ENCODE measurements around the gene PGAP2.
"Not testable (repeated sequence)": the region's sequence is repeated elsewhere in the genome, so short reads cannot be mapped to it uniquely, and the experiment has no call there.

PGAP2 gene

DNA sequence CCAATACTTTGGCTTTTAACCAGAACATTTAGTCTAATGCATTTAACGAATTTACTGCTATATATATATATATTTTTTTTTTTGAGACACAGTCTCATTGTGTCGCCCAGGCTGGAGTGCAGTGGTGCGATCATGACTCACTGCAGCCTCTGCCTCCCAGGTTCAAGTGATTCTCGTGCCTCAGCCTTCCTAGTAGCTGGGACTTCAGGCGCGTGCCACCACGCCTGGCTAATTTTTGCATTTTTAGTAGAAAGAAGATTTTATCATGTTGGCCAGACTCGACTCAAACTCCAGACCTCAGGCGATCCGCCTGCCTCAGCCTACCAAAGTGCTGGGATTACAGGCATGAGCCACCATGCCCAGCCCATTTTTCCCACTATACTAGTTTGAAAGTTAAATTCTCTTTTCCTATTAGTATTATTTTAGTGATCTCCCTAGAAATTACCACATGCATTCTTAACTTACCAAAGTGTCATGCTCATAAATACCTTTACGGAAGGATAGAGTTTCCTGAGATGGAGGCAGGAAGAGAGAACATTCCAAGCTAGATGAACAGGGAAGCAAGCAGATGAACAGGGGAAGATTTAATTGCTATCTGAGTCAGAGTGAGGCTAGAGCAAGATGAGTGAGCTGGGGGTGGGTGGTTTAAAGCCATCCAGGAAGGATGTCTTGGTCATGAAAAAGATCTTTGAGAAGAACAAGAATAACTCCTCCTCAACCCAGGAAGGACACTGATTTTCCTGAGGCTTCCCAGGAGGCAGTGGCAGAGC lies 4.4 kb upstream of the PGAP2 start:
- DNase-seq (ENCODE audit: low read depth), result no peak

DNA sequence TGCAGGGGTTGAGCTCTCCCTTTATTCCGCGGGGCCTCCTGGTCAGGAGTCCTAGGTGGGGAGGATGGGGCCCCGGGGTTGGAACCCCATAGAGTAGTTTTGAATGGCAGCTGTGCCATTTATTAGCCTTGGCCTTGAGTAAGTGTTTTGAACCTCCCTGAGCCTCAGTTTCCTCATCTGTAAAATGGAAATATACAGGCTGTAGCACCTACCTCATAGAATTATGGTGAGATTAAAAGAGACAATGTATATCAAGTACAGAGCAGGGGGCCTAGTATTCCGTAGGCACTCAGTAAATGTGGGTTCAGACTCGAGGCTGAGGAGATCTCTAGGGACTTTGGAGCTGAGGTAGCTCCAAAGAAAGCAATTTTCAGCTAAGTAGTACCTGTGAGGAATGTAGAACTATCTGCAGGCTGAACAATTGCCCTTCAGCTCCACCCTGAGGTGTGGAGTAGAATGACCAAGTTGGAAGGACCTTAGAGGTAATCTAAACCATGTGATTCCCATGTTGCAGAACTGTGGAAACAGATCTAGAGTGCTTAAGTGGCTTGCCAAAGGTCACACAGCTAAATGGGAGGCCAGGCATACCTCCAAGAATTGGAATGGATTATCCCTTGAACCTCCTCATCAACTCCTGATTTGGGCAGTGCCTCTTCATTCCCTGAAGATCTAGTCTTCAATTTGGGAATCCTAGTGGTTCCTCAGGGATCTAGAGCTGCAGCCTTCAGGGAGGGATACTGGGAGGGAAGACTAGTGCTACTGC lies 682 bp downstream of the PGAP2 start:
- no peak for DNase-seq (ENCODE audit: low read depth)

DNA sequence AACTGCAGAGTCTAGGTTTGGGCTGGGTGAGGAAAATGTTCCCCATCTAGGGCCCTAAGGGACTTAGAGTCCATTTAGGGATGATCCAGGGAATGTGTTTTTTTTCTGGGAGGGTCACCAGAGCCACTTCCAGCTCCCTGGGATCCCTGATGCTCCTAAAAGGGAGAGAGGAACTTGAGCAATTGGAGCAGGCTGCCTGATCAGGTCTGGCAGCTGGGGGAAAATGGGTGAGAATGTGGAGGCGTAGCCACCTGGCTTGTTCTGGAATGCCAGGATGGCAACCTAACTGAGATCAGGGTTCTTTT lies 1.2 kb downstream of the PGAP2 start:
- DNase-seq (ENCODE audit: low read depth), result no peak

DNA sequence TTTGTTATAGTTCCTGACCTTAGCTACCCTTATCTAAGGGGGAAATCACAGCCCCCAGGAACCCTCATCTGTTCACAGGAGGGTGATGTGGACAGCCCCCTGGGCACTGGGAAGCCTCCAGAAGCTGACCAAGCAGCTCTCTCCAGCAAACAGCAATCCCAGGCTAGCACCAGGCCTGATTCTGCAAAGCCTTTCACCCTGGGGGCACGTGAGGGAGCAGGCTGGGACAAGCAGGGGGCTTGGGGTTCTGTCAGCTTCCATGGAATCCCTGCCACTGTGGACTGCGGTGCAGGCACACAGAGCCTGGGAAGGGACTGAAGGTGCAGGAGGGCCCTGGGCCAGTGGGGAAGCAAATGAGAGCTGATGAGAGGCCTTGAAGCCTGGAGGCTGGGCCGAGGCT lies 2.1 kb downstream of the PGAP2 start:
- no peak for DNase-seq (ENCODE audit: low read depth)

DNA sequence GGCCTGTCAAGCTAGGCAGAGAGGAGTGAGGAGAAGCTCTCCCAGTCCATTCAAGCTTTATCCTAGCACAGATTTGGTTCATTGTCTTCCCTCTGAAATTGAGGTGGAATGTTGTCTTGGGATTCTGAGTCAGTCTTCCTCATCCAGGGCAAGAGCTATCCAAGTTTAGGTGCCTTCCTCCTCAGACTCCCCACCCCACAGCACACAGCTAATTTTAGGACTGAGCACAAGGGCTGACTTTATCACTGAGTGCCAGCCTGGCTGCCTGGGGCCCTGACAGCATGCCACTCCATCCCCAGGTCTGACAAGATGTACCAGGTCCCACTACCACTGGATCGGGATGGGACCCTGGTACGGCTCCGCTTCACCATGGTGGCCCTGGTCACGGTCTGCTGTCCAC lies 2.6 kb downstream of the PGAP2 start:
- no peak for DNase-seq (ENCODE audit: low read depth)

DNA sequence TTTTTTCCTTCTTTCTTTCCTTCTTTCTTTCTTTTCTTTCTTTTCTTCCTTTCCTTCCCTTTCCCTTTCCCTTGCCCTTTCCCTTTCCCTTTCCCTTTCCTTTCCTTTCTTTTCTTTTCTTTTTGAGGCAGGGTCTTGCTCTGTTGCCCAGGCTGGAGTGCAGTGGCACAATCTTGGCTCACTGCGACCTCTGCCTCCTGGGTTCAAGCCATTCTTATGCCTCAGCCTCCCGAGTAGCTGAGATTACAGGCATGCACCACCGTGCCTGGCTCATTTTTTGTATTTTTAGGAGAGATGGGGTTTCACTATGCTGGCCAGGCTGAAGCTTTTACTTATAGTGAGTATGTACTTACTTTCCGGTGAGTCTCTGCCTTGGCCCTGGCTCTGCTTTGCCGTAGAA lies 6.5 kb downstream of the PGAP2 start:
- not testable (repeated sequence) for DNase-seq (ENCODE audit: low read depth)

DNA sequence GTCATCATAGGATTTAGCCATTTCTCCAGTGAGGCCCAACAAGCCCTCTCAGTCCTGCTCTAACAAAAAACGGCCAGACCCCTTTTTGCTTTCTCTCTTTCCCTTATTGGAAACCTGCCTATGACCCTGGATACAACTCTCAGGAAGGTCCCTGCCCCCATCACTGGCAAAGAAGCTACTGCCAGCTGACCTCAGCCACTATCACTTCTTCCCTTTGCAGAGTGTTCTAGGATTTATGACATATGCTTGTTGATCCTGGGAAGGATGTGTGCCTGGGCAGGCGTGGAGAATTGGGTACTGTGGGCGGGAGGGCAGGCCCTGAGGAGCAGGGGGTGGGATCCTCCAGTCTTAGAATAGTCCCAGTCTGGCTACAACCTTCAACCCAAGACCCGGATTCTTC lies 7.5 kb downstream of the PGAP2 start:
- DNase-seq (ENCODE audit: low read depth), result no peak

DNA sequence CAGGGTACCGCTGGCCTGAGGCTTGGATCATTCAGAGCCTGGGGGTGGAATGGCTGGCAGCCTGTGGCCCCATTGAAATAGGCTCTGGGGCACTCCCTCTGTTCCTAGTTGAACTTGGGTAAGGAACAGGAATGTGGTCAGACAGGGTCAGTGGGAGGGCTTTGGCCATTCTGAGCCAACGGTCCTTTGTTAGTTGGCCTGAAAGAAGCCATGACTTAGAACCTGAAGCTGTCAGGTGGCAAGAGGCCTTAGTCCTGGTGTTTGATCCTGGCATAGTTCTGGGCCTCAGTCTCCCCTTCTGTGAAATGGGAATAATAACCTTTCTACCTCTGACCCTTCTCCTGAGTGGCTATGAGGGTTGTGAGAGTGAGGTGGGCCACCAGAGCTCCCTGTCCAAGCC lies 8.3 kb downstream of the PGAP2 start:
- DNase-seq (ENCODE audit: low read depth), result no peak

DNA sequence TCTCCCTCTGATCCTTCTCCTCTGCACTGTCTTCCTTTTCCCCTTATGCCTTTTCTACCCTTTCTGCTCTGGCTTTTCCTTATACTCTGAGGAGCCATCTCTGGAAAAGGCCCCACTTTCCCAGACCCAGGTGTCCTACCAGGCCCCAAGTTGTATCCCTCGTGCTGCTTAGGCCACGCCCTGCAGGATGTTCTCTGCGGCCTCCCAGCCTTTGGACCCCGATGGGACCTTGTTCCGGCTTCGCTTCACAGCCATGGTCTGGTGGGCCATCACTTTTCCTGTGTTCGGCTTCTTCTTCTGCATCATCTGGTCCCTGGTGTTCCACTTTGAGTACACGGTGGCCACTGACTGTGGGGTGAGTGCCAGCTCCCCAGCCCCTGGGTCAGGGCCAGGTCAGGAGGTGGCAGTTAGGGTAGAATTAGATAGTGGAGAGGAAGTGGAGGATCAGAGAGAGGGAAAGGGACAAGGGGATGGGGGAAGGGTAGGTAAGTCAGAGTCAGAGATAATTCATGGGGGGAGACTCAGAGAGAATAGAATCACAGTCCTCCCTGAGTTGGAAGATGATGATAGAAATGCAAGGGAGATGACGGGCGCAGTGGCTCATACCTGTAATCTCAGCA lies 8.9 kb downstream of the PGAP2 start:
- no peak for DNase-seq (ENCODE audit: low read depth)

DNA sequence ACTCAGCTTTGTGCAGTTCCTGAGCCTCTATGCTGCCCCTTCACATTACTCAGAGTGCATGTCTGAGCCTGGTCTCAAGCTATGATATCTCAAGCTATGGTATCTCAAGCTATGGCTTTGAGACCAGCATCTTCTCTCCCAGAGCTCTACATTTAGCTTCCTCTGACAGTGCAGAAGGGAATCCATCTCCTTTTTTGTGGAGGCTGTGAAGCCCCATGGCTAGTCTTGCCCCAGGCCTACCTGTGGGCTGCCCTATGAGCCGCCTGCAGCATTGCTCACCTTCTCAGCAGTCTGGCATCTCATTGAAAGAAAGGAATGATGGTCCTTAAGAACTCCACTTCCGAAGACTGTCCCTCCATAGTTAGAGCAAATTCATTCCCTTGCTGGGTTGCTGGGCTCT lies 12.6 kb downstream of the PGAP2 start:
- no peak for DNase-seq (ENCODE audit: low read depth)

DNA sequence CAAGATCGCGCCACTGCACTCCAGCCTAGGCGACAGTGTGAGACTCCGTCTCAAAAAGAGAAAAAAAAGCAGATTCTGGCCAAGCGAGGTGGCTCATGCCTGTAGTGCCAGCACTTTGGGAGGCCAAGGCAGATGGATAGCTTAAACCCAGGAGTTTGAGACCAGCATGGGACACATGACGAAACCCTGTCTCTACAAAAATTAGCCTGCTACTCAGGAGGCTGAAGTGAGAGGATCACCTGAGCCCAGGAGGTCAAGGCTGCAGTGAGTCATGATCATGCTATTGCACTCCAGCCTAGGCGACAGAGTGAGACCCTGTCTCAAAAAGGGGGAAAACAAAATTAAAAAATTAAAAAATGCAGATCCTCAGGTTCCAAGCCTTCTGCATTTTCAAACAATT lies 14.0 kb downstream of the PGAP2 start:
- DNase-seq (ENCODE audit: low read depth), result no peak

DNA sequence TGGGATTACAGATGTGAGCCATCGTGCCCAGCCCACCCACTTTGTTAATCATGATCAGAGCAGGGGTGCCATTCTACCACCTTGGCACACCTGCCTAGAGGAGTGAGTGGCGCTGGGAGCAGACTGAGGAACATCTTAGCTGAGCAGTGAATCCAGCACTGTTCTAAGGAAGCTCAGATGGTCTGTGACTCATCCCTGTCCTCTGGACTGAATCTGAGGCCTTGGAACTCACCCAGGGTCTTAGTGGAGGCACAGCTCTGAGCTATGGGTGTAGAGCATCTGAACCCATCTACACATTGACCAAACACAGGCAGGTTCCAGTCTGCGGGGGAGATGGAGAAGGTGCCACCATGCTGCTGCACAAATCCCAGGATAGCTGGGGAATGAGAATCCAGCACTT lies 14.9 kb downstream of the PGAP2 start:
- DNase-seq (ENCODE audit: low read depth), result no peak

DNA sequence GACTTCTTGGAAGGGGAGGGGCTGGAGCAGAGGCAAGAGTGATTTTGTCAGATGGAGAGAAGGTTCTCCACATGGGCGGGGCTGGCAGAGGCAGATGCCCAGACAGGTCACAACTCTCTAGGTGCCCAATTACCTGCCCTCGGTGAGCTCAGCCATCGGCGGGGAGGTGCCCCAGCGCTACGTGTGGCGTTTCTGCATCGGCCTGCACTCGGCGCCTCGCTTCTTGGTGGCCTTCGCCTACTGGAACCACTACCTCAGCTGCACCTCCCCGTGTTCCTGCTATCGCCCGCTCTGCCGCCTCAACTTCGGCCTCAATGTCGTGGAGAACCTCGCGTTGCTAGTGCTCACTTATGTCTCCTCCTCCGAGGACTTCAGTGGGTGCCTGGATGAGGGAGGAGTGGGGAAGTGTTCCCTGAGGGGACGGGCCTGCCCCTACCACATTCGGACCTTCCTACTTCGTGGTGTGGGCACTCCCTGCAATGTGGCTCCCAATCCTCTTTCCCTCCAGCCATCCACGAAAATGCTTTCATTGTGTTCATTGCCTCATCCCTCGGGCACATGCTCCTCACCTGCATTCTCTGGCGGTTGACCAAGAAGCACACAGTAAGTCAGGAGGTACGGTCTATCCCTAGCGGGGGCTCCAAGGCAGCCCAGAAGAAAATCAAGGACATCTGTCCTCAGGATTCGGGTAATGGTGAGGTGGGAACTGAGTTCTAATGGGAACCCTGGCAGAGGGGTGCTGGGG lies 15.6 kb downstream of the PGAP2 start:
- DNase-seq (ENCODE audit: low read depth), result no peak

DNA sequence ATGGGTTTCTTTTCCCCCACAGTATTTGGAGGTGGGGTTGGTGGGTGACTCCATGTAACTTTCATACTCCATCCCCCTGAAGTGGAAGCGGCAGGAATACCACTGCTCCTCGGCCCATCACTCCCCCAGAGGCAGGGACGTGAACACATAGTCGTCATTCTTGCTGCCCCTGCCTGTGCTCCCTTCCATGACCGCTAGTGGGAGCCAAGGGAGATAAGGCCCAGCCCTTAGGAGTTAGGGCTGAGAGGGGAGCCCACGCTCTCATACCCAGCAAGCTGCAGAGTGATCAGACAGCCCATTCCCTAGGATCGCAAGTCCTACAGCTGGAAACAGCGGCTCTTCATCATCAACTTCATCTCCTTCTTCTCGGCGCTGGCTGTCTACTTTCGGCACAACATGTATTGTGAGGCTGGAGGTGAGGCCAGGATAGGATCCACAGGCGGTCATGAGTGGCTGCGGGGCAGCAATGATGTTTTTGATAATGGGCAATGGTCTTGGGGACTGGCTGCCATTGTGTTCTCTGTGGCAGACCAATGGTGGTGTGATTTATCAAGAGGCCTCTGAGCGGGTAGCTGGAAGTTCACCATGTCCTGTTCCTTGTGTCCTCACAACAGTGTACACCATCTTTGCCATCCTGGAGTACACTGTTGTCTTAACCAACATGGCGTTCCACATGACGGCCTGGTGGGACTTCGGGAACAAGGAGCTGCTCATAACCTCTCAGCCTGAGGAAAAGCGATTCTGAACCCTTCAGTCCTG lies 16.5 kb downstream of the PGAP2 start:
- peak; percentile 66 for DNase-seq (ENCODE audit: low read depth)

DNA sequence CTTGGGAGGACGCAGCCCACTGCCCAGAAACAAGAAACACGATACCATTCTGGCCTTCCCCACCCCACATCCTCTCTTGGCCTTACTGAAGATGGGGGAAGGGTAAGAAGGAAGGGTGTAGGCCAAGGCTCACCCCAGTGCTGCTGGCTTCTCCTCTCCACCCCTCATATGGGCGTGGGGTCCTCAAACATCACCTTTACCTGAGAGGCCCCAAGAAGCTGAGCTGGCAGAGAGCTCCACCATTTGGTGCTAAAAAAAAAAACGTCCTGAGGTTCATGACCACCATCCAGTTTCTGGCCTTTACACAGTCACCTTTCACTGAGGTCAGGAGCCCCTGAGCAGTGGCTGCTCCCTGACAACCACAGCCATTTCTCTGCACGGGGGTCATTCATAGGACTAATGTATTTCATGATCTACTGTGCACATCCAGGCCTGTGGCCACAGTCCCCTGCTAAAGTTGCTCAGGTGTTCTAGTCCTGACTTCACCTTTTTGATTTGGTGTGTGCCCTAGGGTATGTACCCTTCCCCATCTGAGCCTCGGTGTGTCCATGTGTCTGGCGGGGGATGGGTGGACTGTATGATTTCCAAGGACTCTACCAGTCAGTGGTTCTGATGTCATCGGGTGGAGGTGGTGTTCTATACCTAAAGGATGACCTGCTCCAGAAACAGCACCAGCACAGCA lies 17.3 kb downstream of the PGAP2 start:
- no peak for DNase-seq (ENCODE audit: low read depth)

DNA sequence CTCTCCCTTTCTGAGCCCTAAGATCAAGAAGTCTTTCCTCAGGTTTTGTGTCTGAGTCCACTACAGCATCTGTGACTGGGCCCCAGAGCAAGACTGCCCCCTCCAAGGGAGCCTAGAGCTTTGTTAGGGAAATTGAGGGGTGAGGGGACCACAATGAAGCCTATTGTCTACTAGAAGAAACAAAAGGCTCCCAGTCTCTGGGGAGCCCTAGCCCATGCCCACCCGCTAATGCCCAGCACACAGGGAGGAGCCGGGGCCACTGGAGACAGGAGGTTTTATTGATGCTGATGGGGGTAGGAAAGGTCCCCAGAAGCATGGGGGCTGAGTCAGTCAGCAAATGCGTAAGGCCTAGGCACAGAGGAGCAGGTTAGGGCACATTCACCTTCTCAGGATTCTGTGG lies 18.4 kb downstream of the PGAP2 start:
- DNase-seq (ENCODE audit: low read depth), result no peak

DNA sequence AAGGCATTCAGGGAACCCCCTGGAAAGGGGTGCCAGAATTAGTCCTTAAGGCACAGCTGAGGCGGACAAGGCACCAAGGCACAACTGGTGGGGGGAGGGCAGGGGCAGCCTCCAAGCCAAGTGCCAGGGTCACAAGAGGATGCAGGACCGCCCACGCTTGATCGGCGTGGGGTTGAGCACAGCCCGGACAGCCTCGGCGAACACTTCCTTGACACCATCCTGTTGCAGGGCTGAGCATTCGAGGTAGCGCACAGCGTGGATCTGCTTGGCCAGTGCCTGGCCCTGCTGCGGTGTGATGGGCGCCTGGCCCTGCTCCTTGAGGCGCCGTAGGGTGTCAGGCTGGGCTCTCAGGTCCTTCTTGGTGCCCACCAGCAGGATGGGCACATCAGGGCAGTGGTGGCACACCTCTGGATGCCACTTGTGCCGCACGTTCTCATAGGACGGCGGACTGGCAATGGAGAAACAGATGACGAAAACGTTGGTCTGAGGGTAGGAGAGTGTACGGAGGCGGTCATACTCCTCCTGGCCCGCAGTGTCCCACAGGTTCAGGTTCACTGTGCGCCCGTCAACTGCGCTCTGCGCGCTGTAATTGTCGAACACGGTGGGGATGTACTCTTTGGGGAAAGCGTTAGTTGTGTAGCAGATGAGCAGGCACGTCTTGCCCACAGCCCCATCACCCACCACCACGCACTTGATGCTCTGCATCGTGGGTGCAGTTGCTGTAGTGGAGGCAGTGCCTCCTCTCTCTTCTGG lies 19.2 kb downstream of the PGAP2 start:
- no peak for DNase-seq (ENCODE audit: low read depth)

DNA sequence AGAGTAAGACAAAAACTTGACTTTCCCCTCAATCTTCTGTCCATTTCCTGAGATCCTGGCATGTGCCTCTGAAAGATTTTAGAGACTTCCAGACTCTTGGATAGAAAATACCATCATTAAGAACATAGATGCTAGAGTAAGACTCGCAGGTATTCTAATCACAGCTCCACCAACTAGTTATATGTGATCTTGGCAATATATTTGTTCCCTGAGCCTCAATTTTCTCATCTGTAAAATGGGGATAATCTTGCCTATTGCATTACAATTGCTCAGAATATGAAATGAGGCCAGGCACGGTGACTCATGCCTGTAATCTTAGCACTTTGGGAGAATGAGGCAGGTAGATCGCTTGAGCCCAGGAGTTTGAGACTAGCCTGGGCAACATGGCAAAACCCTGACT lies 21.7 kb downstream of the PGAP2 start:
- no peak for DNase-seq (ENCODE audit: low read depth)

DNA sequence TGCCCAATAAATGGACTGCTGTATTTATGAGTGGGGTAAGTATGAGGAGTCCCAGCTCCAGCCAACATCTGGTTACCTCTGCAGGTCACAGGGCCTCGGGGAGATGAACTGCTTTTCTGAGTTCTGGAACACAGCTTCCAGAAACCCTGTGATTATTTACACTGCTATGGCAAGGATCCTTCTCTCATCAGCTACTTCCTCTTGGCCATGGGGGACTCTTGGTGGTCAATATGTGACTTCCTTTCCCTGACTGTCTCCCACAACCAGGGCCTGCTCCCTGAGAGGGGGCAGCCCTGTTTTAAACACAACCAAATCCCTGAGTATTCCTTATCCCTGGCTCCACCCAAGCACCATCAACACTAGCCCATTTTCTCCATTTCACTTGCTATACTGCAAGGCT lies 22.4 kb downstream of the PGAP2 start:
- no peak for DNase-seq (ENCODE audit: low read depth)

DNA sequence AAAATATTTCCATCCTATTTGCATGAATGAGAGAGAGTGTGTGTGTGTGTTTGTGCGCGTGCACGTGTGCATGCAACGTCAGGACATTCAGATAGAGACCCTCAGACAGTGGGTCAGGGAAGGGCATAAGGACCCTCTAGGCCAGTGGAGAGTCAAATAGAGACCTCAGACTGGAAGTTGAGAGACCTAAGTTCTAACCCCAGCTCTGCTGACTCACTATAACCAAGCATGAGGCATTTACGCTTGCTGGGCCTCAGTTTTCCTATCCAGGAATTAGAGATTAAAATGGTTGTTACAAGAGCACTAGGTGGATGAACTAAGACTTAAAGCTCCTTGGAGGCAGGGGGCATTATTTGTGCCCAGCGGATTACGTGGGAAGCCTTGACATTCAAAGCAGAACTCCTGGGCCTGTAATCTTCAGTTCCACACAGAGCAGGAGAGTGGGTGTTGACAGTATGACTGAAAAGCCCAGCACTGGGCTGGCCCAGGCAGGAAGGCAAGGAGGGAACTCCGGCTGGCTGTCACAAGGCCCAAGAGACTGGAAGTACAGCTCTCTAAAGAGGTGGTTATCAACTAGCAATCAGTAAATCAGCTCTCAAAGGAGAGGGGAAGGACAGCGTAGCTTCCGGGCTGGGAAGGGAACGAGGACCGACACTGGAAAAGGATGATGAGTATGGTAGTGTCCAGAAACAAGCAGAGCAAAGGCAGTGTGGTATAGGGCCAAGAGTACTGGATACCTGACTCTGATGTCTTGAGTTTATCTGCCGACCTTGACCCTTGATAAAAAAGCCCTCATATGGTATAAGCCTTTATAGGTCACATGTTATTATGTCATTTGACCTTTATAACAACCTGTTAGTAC lies 23.2 kb downstream of the PGAP2 start:
- DNase-seq (ENCODE audit: low read depth), result no peak
